GDM1 (cell line): ENCODE data around the gene RGPD5.
"Not testable (repeated sequence)": the region's sequence is repeated elsewhere in the genome, so short reads cannot be mapped to it uniquely, and the experiment has no call there.

Source experiments
- DNase-seq: peaks from one replicate; lab custom pipeline; 2025; lab: John Stamatoyannopoulos, UW

RGPD5 gene

GRCh38 chr2:109794074-109794737 lies at the start of gene RGPD5:
RGPD5 (plus strand) TSS chr2:109794305; CDS start chr2:109794466, 161 bp downstream.
- not testable (repeated sequence) for DNase-seq

- not testable (repeated sequence) for DNase-seq
Measured at GRCh38 chr2:109751572-109751971, 42.5 kb upstream of the RGPD5 start.

- not testable (repeated sequence) for DNase-seq
Measured at GRCh38 chr2:109757163-109757824, 36.8 kb upstream of the RGPD5 start.

DNA sequence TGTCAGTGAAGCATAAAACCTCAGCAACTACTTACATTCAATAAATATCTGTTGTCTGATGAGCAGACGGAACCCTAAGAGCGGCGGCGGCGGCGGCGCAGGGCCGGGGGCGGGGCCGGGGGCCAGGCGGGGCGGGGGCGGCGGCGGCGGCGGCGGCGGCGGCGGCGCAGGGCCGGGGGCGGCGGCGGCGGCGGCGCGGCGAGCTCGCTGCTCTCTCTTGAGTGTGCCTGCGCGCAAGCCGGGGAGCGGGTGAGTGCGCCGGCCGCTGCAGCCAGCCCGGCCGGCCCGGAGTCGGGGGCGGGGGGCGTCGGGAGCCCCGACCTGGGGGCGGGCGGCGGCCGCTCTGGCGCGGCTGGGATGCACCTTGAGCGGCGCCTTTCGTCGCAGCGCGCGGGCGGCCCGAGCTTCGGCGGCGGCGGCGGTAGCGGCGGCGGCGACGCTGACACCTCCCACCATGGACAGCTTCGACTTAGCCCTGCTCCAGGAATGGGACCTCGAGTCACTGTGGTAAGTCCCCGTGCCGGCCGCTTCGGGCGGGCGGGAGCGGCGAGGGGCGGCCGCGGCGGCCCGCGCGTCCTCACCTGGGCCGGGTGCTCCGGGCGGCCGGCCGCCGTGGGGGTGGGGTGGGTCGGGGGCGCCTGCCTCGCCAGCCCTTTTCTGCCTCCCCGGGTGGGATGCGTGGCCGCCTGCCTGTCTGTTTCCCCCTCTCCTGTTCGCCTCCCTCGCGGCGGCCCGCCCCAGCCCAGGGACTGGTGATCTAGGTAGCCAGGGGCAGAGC lies 33.7 kb upstream of the RGPD5 start:
- DNase-seq, result not testable (repeated sequence)

DNA sequence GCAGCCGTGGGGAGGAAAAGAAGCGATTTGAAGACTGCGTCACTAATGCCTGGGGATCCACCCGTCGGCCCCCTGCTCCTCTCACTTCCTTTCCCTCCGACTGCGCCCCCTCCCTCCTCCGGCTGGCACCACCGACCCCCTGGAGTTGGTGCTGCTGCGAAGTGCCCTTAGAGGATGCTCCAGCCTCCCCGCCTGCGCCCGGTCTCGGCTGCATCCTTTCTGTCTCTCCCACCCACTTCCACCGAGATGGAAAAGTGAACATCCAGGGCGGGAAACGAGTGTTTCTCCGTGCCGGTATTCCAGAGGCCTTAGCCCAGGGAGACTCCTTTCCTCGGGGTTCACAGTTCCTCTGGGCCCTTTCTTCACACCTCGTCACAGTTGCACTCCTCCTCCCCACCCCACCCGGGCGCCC lies 33.1 kb upstream of the RGPD5 start:
- not testable (repeated sequence) for DNase-seq

DNA sequence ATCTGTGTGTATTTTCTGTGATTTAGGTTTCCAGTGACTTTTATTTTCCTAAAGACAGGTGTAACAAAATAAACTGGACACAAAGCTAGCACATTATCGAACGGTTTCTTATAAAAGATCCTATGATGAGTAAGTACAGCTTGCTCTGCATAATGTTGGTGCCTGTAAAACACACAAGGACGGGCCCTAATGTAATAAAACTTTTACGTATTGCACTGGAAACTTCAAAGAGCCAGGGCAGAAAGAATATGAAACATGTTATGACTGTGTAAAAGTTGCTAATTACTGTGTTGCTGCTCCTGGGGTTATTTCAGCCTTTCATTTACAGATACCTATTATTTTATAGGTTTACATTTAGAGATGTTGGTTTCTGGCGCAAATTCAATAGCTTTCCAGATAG lies 32.1 kb upstream of the RGPD5 start:
- DNase-seq, result not testable (repeated sequence)

- DNase-seq, result not testable (repeated sequence)
Measured at GRCh38 chr2:109766074-109766473, 28.0 kb upstream of the RGPD5 start.

DNA sequence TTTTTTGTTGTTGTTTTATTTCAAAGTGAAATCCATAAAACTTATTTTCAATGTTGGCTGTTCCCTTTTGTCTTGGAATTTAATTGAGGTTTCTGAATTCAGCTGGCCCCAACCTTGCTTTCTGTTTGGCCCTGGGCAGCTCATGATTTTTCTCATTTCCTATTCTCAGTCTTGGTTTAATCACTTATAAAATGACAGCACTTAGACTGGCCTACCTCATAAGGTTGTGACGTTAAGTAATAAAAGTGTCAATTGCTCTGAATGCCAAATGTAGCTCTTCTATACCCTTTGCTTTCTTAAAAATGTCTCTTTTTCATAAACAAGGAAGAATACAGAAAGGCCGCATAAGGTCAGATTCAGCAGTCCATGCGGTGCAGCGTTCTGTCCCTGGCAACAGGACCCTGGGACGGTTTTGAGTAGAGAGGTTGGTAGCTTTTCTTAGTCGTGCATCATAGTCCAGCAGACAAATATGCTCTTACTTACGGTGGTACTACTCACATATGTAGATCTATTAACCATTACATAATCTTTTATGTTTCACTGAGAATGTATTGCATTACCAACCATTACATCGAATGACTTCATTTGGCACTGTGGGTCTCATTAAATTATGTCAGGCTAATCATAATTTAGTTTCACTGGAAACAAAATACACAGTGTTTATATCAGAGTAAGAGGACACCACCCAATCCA lies 27.1 kb upstream of the RGPD5 start:
- DNase-seq, result not testable (repeated sequence)

DNA sequence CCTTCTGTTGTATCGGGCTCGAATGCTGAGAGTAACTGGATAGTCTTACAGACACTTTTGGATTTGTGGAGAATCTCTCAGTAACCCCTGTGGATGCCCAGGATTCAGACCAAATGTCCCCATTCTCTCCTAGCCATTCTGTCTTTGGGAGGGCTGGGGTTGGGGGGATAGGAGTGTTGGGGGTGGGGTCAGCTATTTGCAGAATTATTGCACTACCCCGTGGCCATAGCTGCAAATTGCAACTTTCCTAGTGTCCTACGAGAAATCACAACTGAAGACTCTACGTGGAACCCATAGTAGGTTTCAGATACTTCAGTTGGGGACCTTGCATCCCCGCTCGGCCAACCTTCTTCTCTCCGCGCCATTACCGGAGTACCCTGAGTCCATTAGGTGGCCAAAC lies 25.2 kb upstream of the RGPD5 start:
- DNase-seq, result not testable (repeated sequence)

DNA sequence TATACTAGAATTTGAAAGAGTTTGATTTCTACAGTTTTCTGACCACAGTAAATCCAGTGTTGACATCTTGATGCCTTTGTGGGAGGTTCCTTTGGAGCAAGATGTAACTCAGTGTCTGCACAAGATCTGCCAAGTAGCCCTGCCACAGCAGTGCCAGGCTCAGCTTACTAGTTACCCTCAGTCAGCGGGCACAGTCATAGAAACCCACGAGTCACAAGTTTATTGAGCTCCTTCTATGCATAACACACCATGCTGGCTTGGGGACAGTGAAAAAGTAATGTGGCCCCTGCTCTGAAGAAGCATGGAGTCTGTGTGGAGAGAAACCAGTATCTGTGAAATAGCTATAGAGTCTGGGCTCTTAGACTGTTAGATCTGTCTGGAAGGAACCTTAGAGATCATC lies 15.0 kb upstream of the RGPD5 start:
- not testable (repeated sequence) for DNase-seq

- not testable (repeated sequence) for DNase-seq
Measured at GRCh38 chr2:109781147-109781816, 12.8 kb upstream of the RGPD5 start.

DNA sequence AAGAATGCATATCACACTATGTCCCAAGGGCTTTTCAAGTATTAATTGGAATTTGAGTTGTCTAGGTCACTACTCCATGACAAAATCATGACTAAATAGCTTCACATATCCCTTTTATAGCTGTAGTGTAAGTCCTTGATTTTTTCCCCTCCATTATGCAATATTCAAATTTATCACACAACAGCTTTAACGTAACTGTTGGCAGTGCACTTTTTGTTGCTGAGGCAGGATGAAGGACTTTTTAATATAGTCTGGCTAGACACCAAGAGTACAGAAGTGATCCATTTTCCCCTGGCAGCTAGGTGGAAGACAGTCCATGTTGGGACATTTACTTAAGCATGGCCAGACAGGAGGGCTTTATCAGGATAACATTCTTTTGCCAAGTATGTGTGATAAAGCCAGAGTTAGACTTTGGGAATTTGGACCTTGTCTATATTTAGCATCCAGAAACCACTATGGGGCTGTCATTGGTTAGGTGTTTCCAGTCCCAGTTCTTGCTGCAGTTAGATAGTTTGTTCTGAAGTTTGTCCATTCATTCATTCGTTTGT lies 11.6 kb upstream of the RGPD5 start:
- not testable (repeated sequence) for DNase-seq

- not testable (repeated sequence) for DNase-seq
Measured at GRCh38 chr2:109791530-109792279, 2.4 kb upstream of the RGPD5 start.

DNA sequence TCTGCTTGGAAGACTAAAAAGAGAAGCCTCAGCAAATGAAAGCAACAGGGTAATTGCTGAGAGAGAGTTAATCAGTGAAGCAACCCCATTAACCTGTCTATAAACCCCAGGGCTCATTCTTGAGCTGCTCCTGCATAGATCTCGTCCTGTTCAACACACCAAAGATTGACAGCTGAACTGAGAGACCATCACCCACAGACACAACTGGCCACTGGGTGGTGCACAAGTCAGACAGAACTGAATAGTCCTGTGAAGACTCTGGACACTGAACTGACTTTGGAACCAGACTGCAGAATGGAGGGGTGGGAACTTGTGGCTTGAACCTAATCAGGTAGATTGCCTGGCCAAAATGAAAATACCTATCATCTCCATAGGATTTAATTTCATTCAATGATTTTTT lies 1.4 kb upstream of the RGPD5 start:
- not testable (repeated sequence) for DNase-seq

GRCh38 chr2:109871129-109871751 lies 77.1 kb downstream of the RGPD5 start:
- DNase-seq, result not testable (repeated sequence)

- DNase-seq, result not testable (repeated sequence)
Measured at GRCh38 chr2:109876625-109877024, 82.5 kb downstream of the RGPD5 start.

GRCh38 chr2:109882112-109882511 lies 88.0 kb downstream of the RGPD5 start:
- DNase-seq, result not testable (repeated sequence)

GRCh38 chr2:109888414-109888813 lies 94.3 kb downstream of the RGPD5 start:
- DNase-seq, result not testable (repeated sequence)

DNA sequence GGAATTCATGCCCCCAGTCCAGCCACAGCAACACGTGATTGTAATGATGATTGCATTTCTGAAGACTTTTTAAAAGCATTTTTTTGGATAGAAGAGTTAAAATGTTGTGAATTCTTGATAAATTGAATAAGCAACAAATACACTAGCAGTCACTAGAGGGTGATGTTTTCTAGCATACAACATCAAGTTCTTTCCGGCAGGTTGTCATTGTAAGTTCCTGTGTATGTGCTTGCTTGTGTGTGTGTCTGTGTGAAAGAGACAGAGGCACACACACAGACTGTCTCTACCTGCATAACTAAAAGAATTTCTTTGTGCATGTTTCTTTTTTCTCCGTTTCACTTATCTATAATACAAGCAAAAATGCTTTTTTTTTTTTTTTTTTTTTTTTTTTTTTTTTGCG lies 95.8 kb downstream of the RGPD5 start:
- DNase-seq, result not testable (repeated sequence)

- not testable (repeated sequence) for DNase-seq
Measured at GRCh38 chr2:109891024-109891423, 96.9 kb downstream of the RGPD5 start.
